ENCODE data around the gene CENPP.

The CENPP gene

GRCh38 chr9:92513349-92513748, 187.6 kb downstream of the CENPP start:
- DNase-seq, result no peak

- no peak for DNase-seq
Measured at GRCh38 chr9:92514635-92515034, 188.9 kb downstream of the CENPP start.

- DNase-seq, result no peak
Measured at GRCh38 chr9:92516521-92516920, 190.8 kb downstream of the CENPP start.

- no peak for DNase-seq
Measured at GRCh38 chr9:92517046-92517445, 191.3 kb downstream of the CENPP start.

- no peak for DNase-seq
Measured at GRCh38 chr9:92518199-92518598, 192.4 kb downstream of the CENPP start.

GRCh38 chr9:92520837-92521236, 195.1 kb downstream of the CENPP start:
- DNase-seq, result no peak

- DNase-seq, result no peak
Measured at GRCh38 chr9:92522983-92523970, 197.5 kb downstream of the CENPP start.

GRCh38 chr9:92524881-92525280, 199.1 kb downstream of the CENPP start:
- no peak for DNase-seq

- no peak for DNase-seq
Measured at GRCh38 chr9:92525306-92525705, 199.6 kb downstream of the CENPP start.

GRCh38 chr9:92527291-92527828, 201.6 kb downstream of the CENPP start:
- no peak for DNase-seq

- DNase-seq, result no peak
Measured at GRCh38 chr9:92527832-92528521, 202.2 kb downstream of the CENPP start.

- no peak for DNase-seq
Measured at GRCh38 chr9:92528522-92528849, 202.7 kb downstream of the CENPP start.

GRCh38 chr9:92529124-92529523, 203.4 kb downstream of the CENPP start:
- DNase-seq, result no peak

GRCh38 chr9:92530893-92531292, 205.1 kb downstream of the CENPP start:
- DNase-seq, result no peak

GRCh38 chr9:92534204-92534603, 208.5 kb downstream of the CENPP start:
- DNase-seq, result no peak

- no peak for DNase-seq
Measured at GRCh38 chr9:92534674-92535073, 208.9 kb downstream of the CENPP start.

- DNase-seq, result no peak
Measured at GRCh38 chr9:92535940-92536850, 210.4 kb downstream of the CENPP start, which contains the start of gene ECM2. TSS of gene ECM2 (minus strand) at chr9:92535990. CDS start at chr9:92522866, 13,124 bp downstream.

GRCh38 chr9:92538541-92538940, 212.8 kb downstream of the CENPP start:
- no peak for DNase-seq

GRCh38 chr9:92543972-92544371, 218.2 kb downstream of the CENPP start:
- DNase-seq, result no peak

- DNase-seq, result no peak
Measured at GRCh38 chr9:92545002-92545510, 219.3 kb downstream of the CENPP start.

- no peak for DNase-seq
Measured at GRCh38 chr9:92547356-92547755, 221.6 kb downstream of the CENPP start.

GRCh38 chr9:92550765-92551164, 225.0 kb downstream of the CENPP start:
- no peak for DNase-seq
